Panc1 (cell line): Measurements from ENCODE around the gene OOSP4A. TPM values are rescaled to one million over a fixed set of nuclear protein-coding genes. Genes with fewer than 3 reads are reported as not detected.

Experiments
- ATAC-seq: fragments of 200-7000 bp; cut with Tn5 transposase; 2 replicates; pipeline ENCODE4 v1.9.1; 2020; ENCODE audit warnings: mild to moderate bottlenecking, moderate library complexity
- BruUV-seq: library from RNA; stranded (reverse); fragments of 400-500 nt; replicated peaks from 2 replicates; lab custom pipeline; 2021; lab: Mats Ljungman, UMichigan
- CTCF ChIA-PET: fragments of 300-600 bp; sonication (Branson Sonifier 250); formaldehyde crosslinking; loops from one replicate; lab custom pipeline; 2022; ENCODE audit warnings: antibody characterized with exemption; lab: Charles Lee
- POLR2A ChIA-PET: fragments of 300-600 bp; sonication (Branson Sonifier 250); formaldehyde crosslinking; loops from one replicate; lab custom pipeline; 2022; ENCODE audit warnings: antibody characterized with exemption; lab: Charles Lee
- DNase-seq: peaks from one replicate; pipeline ENCODE4 v3.0.0-alpha.2; 2010; ENCODE audit warnings: low read depth, low spot score
- H3K27ac ChIP-seq: 2 replicates; pipeline ENCODE4 v1.5.1; 2011; ENCODE audit warnings: mild to moderate bottlenecking, low read length, inconsistent platforms
- H3K27me3 ChIP-seq: fragments of 200-500 bp; sonication (Bioruptor generic); 2 replicates; pipeline ENCODE4 v1.6.0; 2014; ENCODE audit warnings: low read length, inconsistent platforms; ENCODE audit not compliant: control insufficient read depth, insufficient read depth
- H3K36me3 ChIP-seq: fragments of 200-500 bp; sonication (Bioruptor generic); 2 replicates; pipeline ENCODE4 v1.5.1; 2014; ENCODE audit warnings: inconsistent platforms, mild to moderate bottlenecking, low read length, moderate library complexity; ENCODE audit not compliant: control insufficient read depth, insufficient read depth
- H3K4me1 ChIP-seq: 2 replicates; pipeline ENCODE4 v1.5.1; 2011; ENCODE audit warnings: inconsistent platforms, mild to moderate bottlenecking, low read length, moderate library complexity; ENCODE audit not compliant: control insufficient read depth, insufficient read depth
- H3K4me3 ChIP-seq, 2 experiments: 2 replicates each; pipeline ENCODE4 v1.5.1; 2011 to 2012; ENCODE audit warnings: low read depth in 2 of 2, low read length in 2 of 2, mild to moderate bottlenecking in 2 of 2, inconsistent platforms in 1 of 2, moderate library complexity in 1 of 2
- H3K9me3 ChIP-seq: fragments of 200-500 bp; sonication (Bioruptor generic); 2 replicates; pipeline ENCODE4 v1.5.1; 2014; ENCODE audit warnings: low read depth, mild to moderate bottlenecking, inconsistent platforms, low read length, moderate library complexity; ENCODE audit not compliant: control insufficient read depth, insufficient read depth
- CTCF ChIP-seq: fragments of 450-650 bp; IDR thresholded peaks from 2 replicates; pipeline ENCODE4 v1.5.1; 2017; ENCODE audit warnings: mild to moderate bottlenecking
- in situ Hi-C: cut with HindIII; loops from 2 replicates; pipeline ENCODE4 v1.10.0; 2016; ENCODE audit warnings: low sequenced_read_pairs, low pct_unique_long_range_greater_than_20kb
- intact Hi-C: fragments of 100-400 bp; cut with micrococcal nuclease; formaldehyde crosslinking; loops from one replicate; pipeline ENCODE4 v1.10.0; 2022; ENCODE audit not compliant: unreplicated experiment
- total RNA-seq: library from RNA; stranded (reverse); gene quantifications from one replicate; pipeline ENCODE4 v1.2.1, GENCODE V29; 2021; ENCODE audit not compliant: unreplicated experiment

OOSP4A gene
- total RNA-seq, 1 experiment from 2014 or later = not detected

- BruUV-seq = no TSS peak
- Histone ChIP-seq H3K27ac (no peak overlapping the region), H3K36me3 (no peaks in the 10 kb centered on the region), H3K4me1 (no peaks in the 10 kb centered on the region), H3K9me3 (no peaks in the 10 kb centered on the region), H3K27me3 (no peaks in the 10 kb centered on the region), H3K4me3 (no peak overlapping the region)
- ChIA-PET POLR2A (no interaction called here), CTCF (no interaction called here)
- ATAC-seq = no peak
- in situ Hi-C loops (no loop called here), intact Hi-C loops (no loop called here)
- TF ChIP-seq CTCF = no peak
- no peak for DNase-seq
Measured at GRCh38 chr11:60018058-60018457, 54.2 kb downstream of the OOSP4A start.

Other genes starting within 250 kb of the OOSP4A start
- 34.8 TPM for gene STX3, start 208.7 kb upstream of the OOSP4A start, total RNA-seq
- gene MRPL16, start 153.3 kb upstream of the OOSP4A start, total RNA-seq = 41.8 TPM
- not detected for gene CBLIF, start 118.5 kb upstream of the OOSP4A start, total RNA-seq
- not detected for gene TCN1, start 97.5 kb upstream of the OOSP4A start, total RNA-seq
- not detected for gene OOSP3, start 85.3 kb upstream of the OOSP4A start, total RNA-seq
- gene OOSP1, start 25.6 kb upstream of the OOSP4A start, total RNA-seq = not detected
- not detected for gene OOSP4B, start 53.1 kb downstream of the OOSP4A start, total RNA-seq
- gene OOSP2, start 76.4 kb downstream of the OOSP4A start, total RNA-seq = not detected
- gene MS4A3, start 92.6 kb downstream of the OOSP4A start, total RNA-seq = 0.13 TPM
- not detected for gene MS4A2, start 124.6 kb downstream of the OOSP4A start, total RNA-seq
- gene MS4A6A, start 219.1 kb downstream of the OOSP4A start, total RNA-seq = not detected